Activated T-cell treated with anti-CD3 and anti-CD28 coated beads, Interleukin-2, amount 50 U/mL, for 48 hours (primary cell): ENCODE measurements around the gene RNF220.

Experiments used
- DNase-seq, 2 experiments: peaks; one replicate each; pipeline ENCODE4 v3.0.0-alpha.2; 2020

Gene RNF220

GRCh38 chr1:44436401-44437106 is 31.5 kb downstream of the RNF220 start:
- DNase-seq = no peak

GRCh38 chr1:44437107-44437716 is 32.2 kb downstream of the RNF220 start:
- no peak for DNase-seq

DNA sequence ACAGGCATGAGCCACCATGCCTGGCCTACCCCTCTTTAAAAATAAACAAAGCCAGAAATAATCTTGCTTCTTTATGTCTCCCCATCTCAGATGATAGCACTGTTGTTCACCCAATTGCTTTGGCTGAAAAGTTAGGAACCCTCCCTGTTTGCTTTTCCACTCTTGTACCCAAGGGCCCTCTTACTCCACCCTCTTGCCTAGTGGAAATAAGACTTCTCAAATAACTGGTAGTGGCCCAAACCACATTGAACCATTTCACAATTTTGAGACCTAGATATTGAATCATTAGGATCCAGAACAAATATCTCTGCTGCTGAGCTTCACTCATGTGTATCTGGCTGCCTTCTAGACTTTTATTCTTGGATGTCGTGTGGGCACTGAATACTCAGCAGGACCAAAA is 37.7 kb downstream of the RNF220 start:
- DNase-seq = no peak

DNA sequence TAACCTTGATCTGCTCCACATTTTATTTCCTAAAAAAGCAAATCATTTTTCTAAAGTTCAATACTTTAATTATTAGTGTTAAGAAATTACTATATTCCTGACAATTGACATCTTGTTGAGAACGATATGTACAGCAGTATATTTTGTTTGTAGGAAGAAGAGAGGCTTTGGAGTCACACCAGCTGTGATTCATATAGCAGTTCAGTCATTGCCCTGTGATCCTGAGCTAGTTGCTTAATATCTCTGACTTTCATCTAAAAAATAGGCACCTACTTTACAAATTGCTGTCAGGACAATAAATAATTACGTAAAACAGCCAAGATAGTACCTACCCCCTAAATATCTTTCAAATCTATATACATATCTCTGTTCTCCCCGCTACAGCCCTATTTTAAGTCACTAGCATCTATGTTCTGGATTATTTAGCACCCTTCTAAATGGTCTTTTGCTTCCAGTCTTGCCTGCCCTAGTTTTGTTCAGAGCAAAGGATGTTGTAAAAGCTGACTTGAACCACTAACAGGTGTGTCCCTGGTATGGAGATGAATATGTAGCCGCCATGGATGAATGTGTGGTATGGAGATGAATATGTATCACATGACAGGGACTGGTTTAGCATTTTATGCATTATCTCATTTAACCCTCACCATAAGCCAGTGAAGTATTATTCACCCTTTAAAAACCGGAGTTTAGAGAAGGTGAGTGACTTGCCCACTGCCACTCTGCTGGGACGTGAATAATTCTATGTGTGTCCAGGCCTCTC is 42.2 kb downstream of the RNF220 start:
- no peak for DNase-seq

GRCh38 chr1:44453798-44454349 is 48.8 kb downstream of the RNF220 start:
- no peak for DNase-seq

DNA sequence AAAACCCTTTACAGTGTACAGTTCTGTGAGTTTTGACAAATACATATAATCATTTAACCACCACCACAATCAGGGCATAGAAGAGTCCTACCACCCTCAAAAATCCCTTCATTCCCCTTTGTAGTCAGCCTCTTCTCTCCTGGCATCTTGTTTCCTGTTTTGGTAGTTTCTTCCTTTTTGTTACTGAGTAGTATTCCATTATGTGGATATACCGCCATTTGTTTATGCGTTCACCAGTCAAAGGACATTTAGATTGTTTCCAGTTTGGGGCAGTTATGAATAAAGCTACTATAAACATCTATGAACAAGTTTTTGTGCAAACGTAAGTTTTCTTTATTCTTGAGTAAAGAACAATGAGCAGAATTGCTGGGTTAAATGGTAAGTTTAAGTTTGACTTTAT is 49.6 kb downstream of the RNF220 start:
- no peak for DNase-seq

- DNase-seq = no peak
Observed at GRCh38 chr1:44460107-44460882, 55.2 kb downstream of the RNF220 start.

DNA sequence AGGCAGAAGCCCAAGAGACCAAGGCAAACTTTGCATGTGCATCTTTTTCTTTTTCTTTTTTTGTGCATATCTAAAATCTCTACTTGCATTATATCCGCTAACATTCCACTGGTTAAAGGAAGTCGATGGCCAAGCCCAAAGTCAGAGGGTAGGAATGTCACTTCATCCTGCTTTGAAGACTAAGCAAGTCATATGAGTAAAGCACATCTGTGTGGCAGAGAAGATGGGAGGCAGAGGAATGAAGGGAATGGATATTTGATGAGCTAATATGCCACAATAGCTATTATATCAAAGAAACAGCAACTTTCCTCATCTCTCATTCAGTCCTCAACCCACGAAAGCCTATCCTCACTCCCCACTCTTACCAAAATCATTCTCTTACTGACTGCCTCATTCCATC is 59.3 kb downstream of the RNF220 start:
- DNase-seq = no peak

DNA sequence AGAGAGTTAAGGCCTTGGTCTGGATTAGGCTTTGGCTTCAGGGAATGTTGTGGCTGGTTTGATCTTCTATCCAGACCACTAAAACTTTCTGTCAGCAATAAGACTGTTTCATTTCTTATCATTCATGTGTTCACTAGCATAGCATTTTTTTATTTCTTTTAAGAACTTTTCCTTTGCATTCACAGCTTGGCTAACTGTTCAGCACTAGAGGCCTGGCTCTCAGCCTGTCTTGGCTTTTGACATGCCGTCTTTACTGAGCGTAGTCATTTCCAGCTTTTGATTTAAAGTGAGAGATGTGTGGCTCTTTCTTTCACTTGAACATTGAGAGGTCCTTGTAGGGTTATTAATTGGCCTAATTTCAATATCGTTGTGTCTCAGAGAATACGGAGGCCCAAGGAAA is 62.5 kb downstream of the RNF220 start:
- no peak for DNase-seq

GRCh38 chr1:44471911-44472453 is 66.9 kb downstream of the RNF220 start:
- DNase-seq = no peak

- no peak for DNase-seq
Observed at GRCh38 chr1:44472620-44473525, 67.8 kb downstream of the RNF220 start.

- no peak for DNase-seq
Observed at GRCh38 chr1:44476891-44477290, 71.8 kb downstream of the RNF220 start.

GRCh38 chr1:44481701-44482100 is 76.6 kb downstream of the RNF220 start:
- no peak for DNase-seq

DNA sequence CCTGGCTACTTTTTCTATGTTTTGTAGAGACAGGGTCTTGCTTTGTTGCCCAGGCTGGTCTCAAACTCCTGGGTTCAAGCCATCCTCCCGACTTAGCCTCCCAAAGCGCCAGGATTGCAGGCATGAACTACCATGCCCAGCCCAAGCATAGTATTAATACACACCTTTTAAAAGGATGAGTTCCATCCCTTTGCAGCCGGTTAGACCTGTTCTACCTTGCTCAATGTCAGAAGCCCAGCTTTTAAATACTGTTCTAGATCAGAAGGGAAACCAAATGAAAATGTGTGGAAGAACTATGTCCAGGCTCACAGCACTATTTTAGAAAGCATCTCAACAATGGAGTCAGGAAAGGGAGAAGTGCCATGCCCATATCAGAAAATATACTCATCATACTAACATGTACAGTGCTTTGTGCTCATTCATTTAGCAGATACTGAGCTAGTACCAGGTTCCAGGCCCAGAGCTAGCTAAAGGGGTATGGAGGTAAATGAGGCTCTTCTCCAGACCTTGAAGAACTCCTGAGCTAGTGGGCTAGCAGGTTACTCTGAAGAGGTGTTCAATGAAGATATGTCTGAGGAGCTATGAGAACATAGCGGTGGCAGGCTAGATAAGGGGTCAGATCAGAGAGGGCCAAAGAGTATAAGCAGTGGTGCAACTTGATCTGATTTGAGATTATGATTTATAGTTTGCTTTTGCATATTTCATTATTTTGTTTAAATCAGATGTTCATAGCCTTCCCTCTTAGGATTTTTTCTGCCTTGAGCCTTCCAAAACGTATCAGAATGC is 78.2 kb downstream of the RNF220 start:
- no peak for DNase-seq

GRCh38 chr1:44484155-44484688 is 79.2 kb downstream of the RNF220 start:
- peak; percentile 18 to 20 for DNase-seq

GRCh38 chr1:44485229-44485933 is 80.3 kb downstream of the RNF220 start:
- no peak for DNase-seq

DNA sequence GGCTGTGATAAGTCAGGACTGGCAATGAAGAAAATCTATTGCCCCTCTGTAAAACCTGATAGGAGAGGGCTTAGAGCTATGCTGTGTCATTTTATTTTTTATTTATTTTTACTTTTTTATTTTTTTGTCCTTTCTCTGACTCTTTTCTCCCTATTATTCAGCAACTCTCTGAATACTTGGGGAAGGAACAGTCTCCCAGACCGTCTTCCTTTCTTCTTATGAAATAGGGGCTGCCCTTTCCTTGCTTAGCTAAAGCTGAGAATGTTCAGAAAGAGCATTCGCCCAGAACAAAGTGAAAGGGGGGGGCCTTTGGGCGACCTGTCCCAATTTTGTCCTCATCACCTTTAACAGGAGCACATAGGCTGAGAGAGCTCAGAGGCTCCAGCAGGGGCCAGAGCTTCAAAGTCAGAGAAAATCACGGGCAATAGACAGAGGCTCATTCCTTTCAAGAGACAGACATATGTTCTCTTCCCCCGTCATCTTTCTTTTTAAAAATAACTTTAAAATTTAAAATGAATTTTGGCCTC is 80.9 kb downstream of the RNF220 start:
- no peak for DNase-seq

- DNase-seq = no peak
Observed at GRCh38 chr1:44489481-44489880, 84.4 kb downstream of the RNF220 start.

GRCh38 chr1:44496541-44497171 is 91.6 kb downstream of the RNF220 start:
- DNase-seq = no peak
